ENCODE data around the gene NPPA. TPM values are rescaled to one million over a fixed set of nuclear protein-coding genes. Genes with fewer than 3 reads are reported as not detected.

The NPPA gene
- total RNA-seq, 4 donors from 2014 or later = not detected

DNA sequence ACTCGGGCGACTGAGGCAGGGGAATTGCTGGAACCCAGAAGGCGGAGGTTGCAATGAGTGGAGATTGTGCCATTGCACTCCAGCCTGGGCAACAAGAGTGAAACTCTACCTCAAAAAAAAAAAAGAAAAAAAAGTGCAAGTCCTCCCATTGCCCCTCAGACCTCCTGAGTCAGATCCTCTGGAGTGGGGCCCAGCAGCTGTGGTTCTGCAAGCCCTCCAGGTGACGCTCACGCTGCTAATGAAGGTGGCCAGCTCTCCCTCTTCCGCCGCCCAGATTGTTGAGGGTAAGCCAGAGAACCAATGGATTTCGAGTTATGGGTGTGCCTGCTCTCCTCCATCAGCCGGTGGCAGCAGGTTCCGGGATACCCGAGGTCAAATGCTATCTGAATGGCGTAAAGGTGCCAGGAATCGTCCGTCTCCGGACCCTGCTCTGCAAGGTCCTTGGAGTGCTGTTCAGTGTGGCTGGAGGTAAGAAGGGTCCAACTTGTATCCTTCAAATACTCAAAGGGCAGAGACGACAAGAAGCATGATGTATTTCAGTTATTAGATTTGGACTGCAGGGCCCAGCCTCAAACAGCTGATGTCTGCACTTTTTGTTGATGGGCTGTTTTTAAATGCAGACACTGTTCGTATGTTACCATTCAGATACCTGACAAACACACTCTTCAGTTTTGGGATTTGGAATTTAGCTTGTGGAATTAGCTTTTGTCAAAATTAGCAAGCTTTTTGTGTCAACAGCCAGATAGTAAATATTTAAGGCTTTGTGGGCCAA is 24.0 kb downstream of the NPPA start:
- H3K36me3 ChIP-seq = no peaks in the 10 kb centered on the region
- intact Hi-C loops (cut with DNase I; ENCODE audit: low total_unique reads) = no loop called here

DNA sequence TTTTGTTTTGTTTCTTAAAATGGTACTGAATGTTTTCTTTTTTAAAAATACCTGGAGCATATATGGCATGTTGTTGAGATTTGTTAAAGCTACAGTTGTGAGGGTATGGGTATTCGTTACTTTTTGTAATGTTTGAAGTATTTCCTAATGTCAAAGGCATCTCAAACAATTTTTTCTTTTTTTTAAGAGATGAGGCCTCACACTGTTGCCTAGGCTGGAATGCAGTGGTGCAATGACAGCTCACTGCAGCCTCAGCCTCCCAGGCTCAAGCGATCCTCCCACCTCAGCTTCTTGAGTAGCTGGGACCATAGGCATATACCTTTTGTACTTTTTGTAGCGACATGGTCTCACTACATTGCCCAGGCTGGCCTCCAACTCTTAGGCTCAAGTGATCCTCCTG is 25.5 kb downstream of the NPPA start:
- no peak for DNase-seq
- no peak overlapping the region for H3K4me3 ChIP-seq
- no peaks in the 10 kb centered on the region for H3K36me3 ChIP-seq
- no peak for TF ChIP-seq POLR2A (IDR thresholded peaks at IDR 0.05)
- TF ChIP-seq, protein P1, sequence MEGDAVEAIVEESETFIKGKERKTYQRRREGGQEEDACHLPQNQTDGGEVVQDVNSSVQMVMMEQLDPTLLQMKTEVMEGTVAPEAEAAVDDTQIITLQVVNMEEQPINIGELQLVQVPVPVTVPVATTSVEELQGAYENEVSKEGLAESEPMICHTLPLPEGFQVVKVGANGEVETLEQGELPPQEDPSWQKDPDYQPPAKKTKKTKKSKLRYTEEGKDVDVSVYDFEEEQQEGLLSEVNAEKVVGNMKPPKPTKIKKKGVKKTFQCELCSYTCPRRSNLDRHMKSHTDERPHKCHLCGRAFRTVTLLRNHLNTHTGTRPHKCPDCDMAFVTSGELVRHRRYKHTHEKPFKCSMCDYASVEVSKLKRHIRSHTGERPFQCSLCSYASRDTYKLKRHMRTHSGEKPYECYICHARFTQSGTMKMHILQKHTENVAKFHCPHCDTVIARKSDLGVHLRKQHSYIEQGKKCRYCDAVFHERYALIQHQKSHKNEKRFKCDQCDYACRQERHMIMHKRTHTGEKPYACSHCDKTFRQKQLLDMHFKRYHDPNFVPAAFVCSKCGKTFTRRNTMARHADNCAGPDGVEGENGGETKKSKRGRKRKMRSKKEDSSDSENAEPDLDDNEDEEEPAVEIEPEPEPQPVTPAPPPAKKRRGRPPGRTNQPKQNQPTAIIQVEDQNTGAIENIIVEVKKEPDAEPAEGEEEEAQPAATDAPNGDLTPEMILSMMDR (IDR thresholded peaks at IDR 0.05) = no peak
- H3K27me3 ChIP-seq = no peaks in the 10 kb centered on the region
- no peak overlapping the region for H3K27ac ChIP-seq
- H3K9me3 ChIP-seq = no peaks in the 10 kb centered on the region
- intact Hi-C loops (cut with DNase I; ENCODE audit: low total_unique reads) = no loop called here
- H3K4me1 ChIP-seq = no peaks in the 10 kb centered on the region

More for the DNA sequence above, 24.0 kb downstream of the NPPA start:
- Histone ChIP-seq H3K9me3 (no peaks in the 10 kb centered on the region), H3K27me3 (no peaks in the 10 kb centered on the region), H3K27ac (no peak overlapping the region), H3K4me3 (no peak overlapping the region), H3K4me1 (no peaks in the 10 kb centered on the region)
- TF ChIP-seq POLR2A (IDR thresholded peaks at IDR 0.05) = no peak
- TF ChIP-seq, protein P1 (IDR thresholded peaks at IDR 0.05) = no peak
- no peak for DNase-seq

DNA sequence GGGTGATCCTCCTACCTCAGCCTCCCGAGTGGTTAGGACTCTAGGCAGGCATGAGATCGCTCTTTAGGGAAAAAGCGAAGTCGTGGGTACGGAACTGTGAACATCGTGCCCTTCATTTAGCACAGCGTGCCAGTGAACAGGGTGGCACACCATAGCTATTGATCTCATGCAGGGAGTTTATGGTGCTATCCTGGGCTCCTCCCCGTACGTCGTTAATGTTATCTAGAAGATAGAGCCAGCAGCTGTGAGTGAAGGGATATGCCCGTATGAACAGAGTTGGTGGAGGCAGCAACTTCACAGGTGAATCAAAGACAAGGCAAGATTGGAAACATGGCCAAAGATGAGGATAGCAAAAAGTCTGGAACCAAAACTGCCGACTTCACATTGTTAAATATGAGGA is 30.4 kb downstream of the NPPA start:
- Histone ChIP-seq H3K9me3 (no peaks in the 10 kb centered on the region), H3K4me3 (no peak overlapping the region), H3K36me3 (no peaks in the 10 kb centered on the region), H3K27ac (no peak overlapping the region), H3K27me3 (no peaks in the 10 kb centered on the region), H3K4me1 (no peaks in the 10 kb centered on the region)
- TF ChIP-seq, protein P1 (IDR thresholded peaks at IDR 0.05) = no peak
- TF ChIP-seq POLR2A (IDR thresholded peaks at IDR 0.05) = no peak
- DNase-seq = no peak
- intact Hi-C loops (cut with DNase I; ENCODE audit: low total_unique reads) = no loop called here

DNA sequence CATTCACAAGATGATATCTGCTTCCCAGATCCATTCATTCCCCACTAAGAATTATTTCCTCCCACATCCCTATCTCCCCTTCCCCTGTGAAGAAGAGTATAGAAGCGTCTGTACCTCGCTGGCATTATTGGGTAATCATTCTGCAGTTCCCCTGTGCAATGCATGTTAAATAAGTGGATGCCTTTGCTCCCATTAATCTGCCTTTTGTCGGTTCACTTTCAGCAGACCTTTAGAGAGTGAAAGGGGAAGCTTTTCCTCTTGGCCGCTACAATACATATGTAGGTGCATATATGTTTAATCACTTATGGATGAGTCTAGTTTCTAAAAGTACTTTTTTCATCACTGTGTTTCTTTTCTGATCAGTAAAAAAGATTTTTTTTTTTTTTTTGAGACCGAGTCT is 34.6 kb downstream of the NPPA start:
- DNase-seq = no peak
- intact Hi-C loops (cut with DNase I; ENCODE audit: low total_unique reads) = no loop called here
- H3K27me3 ChIP-seq = no peaks in the 10 kb centered on the region
- TF ChIP-seq, protein P1 (IDR thresholded peaks at IDR 0.05) = no peak
- TF ChIP-seq POLR2A (IDR thresholded peaks at IDR 0.05) = no peak
- H3K36me3 ChIP-seq = no peaks in the 10 kb centered on the region
- H3K4me1 ChIP-seq = peaks cover 0 to 3% of the 10 kb centered on the region in 2 donors
- no peaks in the 10 kb centered on the region for H3K9me3 ChIP-seq
- no peak overlapping the region for H3K4me3 ChIP-seq
- H3K27ac ChIP-seq = no peak overlapping the region

DNA sequence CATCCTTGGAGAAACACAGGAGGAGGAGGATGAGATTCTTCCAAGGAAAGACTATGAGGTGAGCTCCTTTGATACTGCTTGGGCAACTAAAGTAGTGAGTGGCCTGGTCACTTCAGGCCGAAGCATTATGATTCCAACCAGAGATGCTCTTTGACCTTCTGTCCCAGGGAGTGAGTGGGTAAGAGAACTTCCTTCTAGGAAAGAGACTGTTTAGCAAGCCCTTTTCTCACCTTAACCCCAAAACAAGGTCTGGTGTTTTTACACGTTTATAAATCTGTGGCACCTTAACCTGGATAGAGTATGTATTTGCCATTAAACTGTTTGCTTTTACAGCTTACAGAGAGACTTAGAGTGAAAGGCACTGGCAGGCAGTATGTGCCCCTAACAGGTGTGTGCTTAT is 40.5 kb downstream of the NPPA start:
- no peak for TF ChIP-seq POLR2A (IDR thresholded peaks at IDR 0.05)
- TF ChIP-seq, protein P1 (IDR thresholded peaks at IDR 0.05) = no peak
- no peak for DNase-seq
- Histone ChIP-seq H3K4me1 (peaks cover 6 to 21% of the 10 kb centered on the region in 2 donors), H3K4me3 (peak overlapping the region; percentile 62 to 76), H3K27me3 (no peaks in the 10 kb centered on the region), H3K9me3 (no peaks in the 10 kb centered on the region), H3K27ac (peak overlapping the region; percentile 99), H3K36me3 (no peaks in the 10 kb centered on the region)
- intact Hi-C loops (cut with DNase I; ENCODE audit: low total_unique reads) = loop anchor here (10.0 kb wide), 1 partner anchor 72 kb away; the partner anchor contains the start of gene AGTRAP

Measured in uterus (tissue), 4 donors.